ENCODE results near the gene SPEM2. TPM values are rescaled to one million over a fixed set of nuclear protein-coding genes. Genes with fewer than 3 reads are reported as not detected.

SPEM2 gene
- total and polyA plus RNA-seq, 2 of the 8 experiments (the other 6 are each of a cell fraction or from before 2014, with no cell fraction given) = 0.03 TPM; not detected in 1

- no peak for TF ChIP-seq RAD21 (IDR thresholded peaks at IDR 0.05 in 1 of 2, conservative IDR thresholded peaks at IDR 0.05 in 1 of 2; ENCODE audit: low read depth in 2 of 2, low read length in 2 of 2)
- no peak for TF ChIP-seq SIRT6 (IDR thresholded peaks at IDR 0.05; ENCODE audit: low read length)
- TF ChIP-seq ATF3 (IDR thresholded peaks at IDR 0.05; ENCODE audit: insufficient read depth, low read depth, low read length) = no peak
- TF ChIP-seq CHD2 (IDR thresholded peaks at IDR 0.05; ENCODE audit: low read length) = no peak
- TF ChIP-seq EGR1 (IDR thresholded peaks at IDR 0.05; ENCODE audit: borderline replicate concordance, low read depth, low read length) = no peak
- no peak for TF ChIP-seq KDM1A (IDR thresholded peaks at IDR 0.05; ENCODE audit: borderline replicate concordance, low read length)
- no peak for TF ChIP-seq MAFK (IDR thresholded peaks at IDR 0.05; ENCODE audit: low read depth, low read length)
These were observed 11.9 kb upstream of the SPEM2 start (continued) for GRCh38 chr17:7413346-7413985.

Measured in H1 (cell line).